GM12878 (cell line): ENCODE data around the gene SLC5A6. TPM values are rescaled to one million over a fixed set of nuclear protein-coding genes. Genes with fewer than 3 reads are reported as not detected.

Source experiments
- ASH2L ChIP-seq: fragments of 300-600, 200-600 bp; sonication (generic); IDR thresholded peaks from 2 replicates; pipeline ENCODE4 v1.6.1; 2017; ENCODE audit warnings: low read depth, mild to moderate bottlenecking, borderline replicate concordance
- IKZF2 ChIP-seq, 2 experiments: fragments of 450-650 bp; IDR thresholded peaks; 2 replicates each; pipeline ENCODE4 v1.6.1; 2017; ENCODE audit warnings: mild to moderate bottlenecking in 2 of 2, moderate library complexity in 2 of 2
- KDM1A ChIP-seq: fragments of 200-600 bp; sonication (generic); IDR thresholded peaks from 2 replicates; pipeline ENCODE4 v1.6.1; 2016; ENCODE audit warnings: borderline replicate concordance
- MYC ChIP-seq: IDR thresholded peaks from 2 replicates; pipeline ENCODE4 v1.6.1; 2011; ENCODE audit warnings: mild to moderate bottlenecking, low read length, moderate library complexity, inconsistent platforms; ENCODE audit not compliant: insufficient read depth, insufficient replicate concordance, insufficient read length, severe bottlenecking
- PAX8 ChIP-seq: fragments of 450-650 bp; IDR thresholded peaks from 2 replicates; pipeline ENCODE4 v1.6.1; 2017; ENCODE audit warnings: mild to moderate bottlenecking, moderate library complexity
- RELB ChIP-seq: fragments of 450-650 bp; IDR thresholded peaks from 2 replicates; pipeline ENCODE4 v1.6.1; 2017; ENCODE audit warnings: low read depth, mild to moderate bottlenecking, moderate library complexity
- RUNX3 ChIP-seq: IDR thresholded peaks from 2 replicates; pipeline ENCODE4 v1.6.1; 2012; ENCODE audit warnings: low read length, inconsistent platforms
- SKIL ChIP-seq: fragments of 450-650 bp; IDR thresholded peaks from 2 replicates; pipeline ENCODE4 v1.6.1; 2017; ENCODE audit warnings: mild to moderate bottlenecking, low read depth, inconsistent platforms; ENCODE audit not compliant: poor library complexity, severe bottlenecking
- TCF12 ChIP-seq: IDR thresholded peaks from 2 replicates; pipeline ENCODE4 v1.6.1; 2011; ENCODE audit warnings: low read depth, mild to moderate bottlenecking, low read length
- ZNF207 ChIP-seq: fragments of 450-650 bp; IDR thresholded peaks from 2 replicates; pipeline ENCODE4 v1.6.1; 2014; ENCODE audit warnings: antibody characterized with exemption, mild to moderate bottlenecking, borderline replicate concordance
- ZNF592 ChIP-seq: fragments of 450-650 bp; IDR thresholded peaks from 2 replicates; pipeline ENCODE4 v1.6.1; 2017; ENCODE audit warnings: mild to moderate bottlenecking, moderate library complexity
- polyA plus RNA-seq, 11 experiments: library from polyadenylated mRNA; depleted of rRNA in 4 of 11; unstranded in 6 of 11; stranded (reverse) in 5 of 11; fragments of >200 nt; fragmentation: Nextera tagmentation in 4 of 11; fragmentation: Illumina TruSeq in 1 of 11; extraction: Ambion mirVana in 4 of 11; extraction: Trizol in 1 of 11; gene quantifications; 1 replicate in 1 of 11; 2 replicates in 10 of 11; pipeline versions ENCODE4 v1.2.1 to v1.2.3, GENCODE V29; 2011 to 2016; ENCODE audit warnings: inconsistent platforms in 2 of 11, missing spikeins in 2 of 11, low read depth in 1 of 11
- total RNA-seq, 4 experiments: library from RNA; depleted of rRNA in 3 of 4; stranded (reverse); fragments of >200 nt in 3 of 4; fragmentation: Illumina TruSeq in 1 of 4; extraction: Trizol in 1 of 4; gene quantifications; 2 replicates each; pipeline versions ENCODE4 v1.2.1 to v1.2.3, GENCODE V29; 2013 to 2021
- TF ChIP-seq, protein P1 (sequence below): fragments of 450-650 bp; formaldehyde crosslinking; IDR thresholded peaks from 2 replicates; pipeline ENCODE4 v1.4.0; 2020; ENCODE audit warnings: mild to moderate bottlenecking, moderate library complexity
- TF ChIP-seq, protein P2 (sequence below): fragments of 450-650 bp; IDR thresholded peaks from 2 replicates; pipeline ENCODE4 v1.6.1; 2017; ENCODE audit warnings: borderline replicate concordance

SLC5A6 gene
- total and polyA plus RNA-seq, 10 of the 15 experiments (the other 5 are each of a cell fraction or from before 2014, with no cell fraction given): 13.1 to 101 (median 55.3) TPM

DNA sequence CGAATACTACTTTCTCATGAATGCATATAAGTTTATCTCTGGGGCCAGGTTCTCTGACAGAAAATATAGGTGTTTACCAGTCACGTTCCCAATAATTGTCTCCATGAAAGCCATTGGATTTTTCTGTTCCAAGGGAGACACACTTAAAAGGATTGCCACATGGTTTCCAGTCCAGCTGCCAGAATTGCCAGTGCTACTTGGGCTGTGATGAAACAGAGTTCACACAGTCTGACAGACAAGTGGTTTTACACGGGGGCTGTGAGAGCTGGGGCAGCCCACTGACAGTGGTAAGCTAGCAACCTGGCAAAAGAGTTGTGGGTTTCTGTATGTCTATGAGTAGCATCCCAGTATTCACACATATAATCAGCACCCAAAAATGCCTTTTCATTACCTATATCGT lies 28.0 kb downstream of the SLC5A6 start (continued):
- TF ChIP-seq, protein P1, sequence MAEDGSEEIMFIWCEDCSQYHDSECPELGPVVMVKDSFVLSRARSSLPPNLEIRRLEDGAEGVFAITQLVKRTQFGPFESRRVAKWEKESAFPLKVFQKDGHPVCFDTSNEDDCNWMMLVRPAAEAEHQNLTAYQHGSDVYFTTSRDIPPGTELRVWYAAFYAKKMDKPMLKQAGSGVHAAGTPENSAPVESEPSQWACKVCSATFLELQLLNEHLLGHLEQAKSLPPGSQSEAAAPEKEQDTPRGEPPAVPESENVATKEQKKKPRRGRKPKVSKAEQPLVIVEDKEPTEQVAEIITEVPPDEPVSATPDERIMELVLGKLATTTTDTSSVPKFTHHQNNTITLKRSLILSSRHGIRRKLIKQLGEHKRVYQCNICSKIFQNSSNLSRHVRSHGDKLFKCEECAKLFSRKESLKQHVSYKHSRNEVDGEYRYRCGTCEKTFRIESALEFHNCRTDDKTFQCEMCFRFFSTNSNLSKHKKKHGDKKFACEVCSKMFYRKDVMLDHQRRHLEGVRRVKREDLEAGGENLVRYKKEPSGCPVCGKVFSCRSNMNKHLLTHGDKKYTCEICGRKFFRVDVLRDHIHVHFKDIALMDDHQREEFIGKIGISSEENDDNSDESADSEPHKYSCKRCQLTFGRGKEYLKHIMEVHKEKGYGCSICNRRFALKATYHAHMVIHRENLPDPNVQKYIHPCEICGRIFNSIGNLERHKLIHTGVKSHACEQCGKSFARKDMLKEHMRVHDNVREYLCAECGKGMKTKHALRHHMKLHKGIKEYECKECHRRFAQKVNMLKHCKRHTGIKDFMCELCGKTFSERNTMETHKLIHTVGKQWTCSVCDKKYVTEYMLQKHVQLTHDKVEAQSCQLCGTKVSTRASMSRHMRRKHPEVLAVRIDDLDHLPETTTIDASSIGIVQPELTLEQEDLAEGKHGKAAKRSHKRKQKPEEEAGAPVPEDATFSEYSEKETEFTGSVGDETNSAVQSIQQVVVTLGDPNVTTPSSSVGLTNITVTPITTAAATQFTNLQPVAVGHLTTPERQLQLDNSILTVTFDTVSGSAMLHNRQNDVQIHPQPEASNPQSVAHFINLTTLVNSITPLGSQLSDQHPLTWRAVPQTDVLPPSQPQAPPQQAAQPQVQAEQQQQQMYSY: no peak
- TF ChIP-seq, protein P2, sequence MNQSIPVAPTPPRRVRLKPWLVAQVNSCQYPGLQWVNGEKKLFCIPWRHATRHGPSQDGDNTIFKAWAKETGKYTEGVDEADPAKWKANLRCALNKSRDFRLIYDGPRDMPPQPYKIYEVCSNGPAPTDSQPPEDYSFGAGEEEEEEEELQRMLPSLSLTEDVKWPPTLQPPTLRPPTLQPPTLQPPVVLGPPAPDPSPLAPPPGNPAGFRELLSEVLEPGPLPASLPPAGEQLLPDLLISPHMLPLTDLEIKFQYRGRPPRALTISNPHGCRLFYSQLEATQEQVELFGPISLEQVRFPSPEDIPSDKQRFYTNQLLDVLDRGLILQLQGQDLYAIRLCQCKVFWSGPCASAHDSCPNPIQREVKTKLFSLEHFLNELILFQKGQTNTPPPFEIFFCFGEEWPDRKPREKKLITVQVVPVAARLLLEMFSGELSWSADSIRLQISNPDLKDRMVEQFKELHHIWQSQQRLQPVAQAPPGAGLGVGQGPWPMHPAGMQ: no peak
- TF ChIP-seq KDM1A (no peak), RUNX3 (no peak), RELB (no peak), ASH2L (no peak), TCF12 (no peak), PAX8 (no peak), ZNF592 (no peak), ZNF207 (no peak), MYC (no peak), IKZF2 (IDR thresholded peaks at IDR 0.05) (no peak), SKIL (no peak)
